Measurements from ENCODE around the gene RPL28. TPM values are rescaled to one million over a fixed set of nuclear protein-coding genes. Genes with fewer than 3 reads are reported as not detected.

The RPL28 gene
- total RNA-seq, 1 donor from 2014 or later, result 2,000 TPM

DNA sequence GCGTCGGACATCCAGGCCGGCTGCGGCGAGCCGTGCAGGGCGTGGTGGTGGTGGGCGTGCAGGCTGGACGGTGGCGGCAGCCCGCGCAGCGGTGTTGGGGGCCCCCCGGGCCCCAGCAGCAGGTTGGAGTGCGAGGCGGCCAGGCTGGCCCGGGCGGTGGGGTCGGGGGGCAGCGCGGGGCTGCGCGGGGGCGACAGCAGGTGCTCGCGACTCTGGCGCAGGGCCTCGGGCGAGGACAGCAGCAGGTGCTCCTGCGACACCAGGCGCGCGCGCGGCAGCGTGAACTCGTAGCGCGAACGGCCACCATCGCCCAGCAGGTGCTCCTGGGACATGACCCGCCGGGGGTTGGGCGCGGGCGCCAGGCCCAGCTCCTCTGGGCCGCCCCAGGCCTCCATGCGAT lies 47.6 kb downstream of the RPL28 start:
- no peaks in the 10 kb centered on the region for H3K36me3 Mint-ChIP-seq (ENCODE audit: unreplicated experiment)
- H3K27me3 Mint-ChIP-seq (ENCODE audit: unreplicated experiment), result peaks cover 3% of the 10 kb centered on the region
- H3K4me3 Mint-ChIP-seq (ENCODE audit: unreplicated experiment), result no peak overlapping the region
- TF ChIP-seq, protein P1, sequence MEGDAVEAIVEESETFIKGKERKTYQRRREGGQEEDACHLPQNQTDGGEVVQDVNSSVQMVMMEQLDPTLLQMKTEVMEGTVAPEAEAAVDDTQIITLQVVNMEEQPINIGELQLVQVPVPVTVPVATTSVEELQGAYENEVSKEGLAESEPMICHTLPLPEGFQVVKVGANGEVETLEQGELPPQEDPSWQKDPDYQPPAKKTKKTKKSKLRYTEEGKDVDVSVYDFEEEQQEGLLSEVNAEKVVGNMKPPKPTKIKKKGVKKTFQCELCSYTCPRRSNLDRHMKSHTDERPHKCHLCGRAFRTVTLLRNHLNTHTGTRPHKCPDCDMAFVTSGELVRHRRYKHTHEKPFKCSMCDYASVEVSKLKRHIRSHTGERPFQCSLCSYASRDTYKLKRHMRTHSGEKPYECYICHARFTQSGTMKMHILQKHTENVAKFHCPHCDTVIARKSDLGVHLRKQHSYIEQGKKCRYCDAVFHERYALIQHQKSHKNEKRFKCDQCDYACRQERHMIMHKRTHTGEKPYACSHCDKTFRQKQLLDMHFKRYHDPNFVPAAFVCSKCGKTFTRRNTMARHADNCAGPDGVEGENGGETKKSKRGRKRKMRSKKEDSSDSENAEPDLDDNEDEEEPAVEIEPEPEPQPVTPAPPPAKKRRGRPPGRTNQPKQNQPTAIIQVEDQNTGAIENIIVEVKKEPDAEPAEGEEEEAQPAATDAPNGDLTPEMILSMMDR (IDR thresholded peaks at IDR 0.05), result no peak
- no peak for DNase-seq (ENCODE audit: extremely low spot score, unreplicated experiment)
- H3K4me1 Mint-ChIP-seq (ENCODE audit: unreplicated experiment), result no peaks in the 10 kb centered on the region
- no peak overlapping the region for H3K27ac Mint-ChIP-seq (ENCODE audit: unreplicated experiment)
- H3K9me3 Mint-ChIP-seq (ENCODE audit: unreplicated experiment), result no peaks in the 10 kb centered on the region

- no peak for DNase-seq (ENCODE audit: extremely low spot score, unreplicated experiment)
- no peak overlapping the region for H3K27ac Mint-ChIP-seq (ENCODE audit: unreplicated experiment)
- no peaks in the 10 kb centered on the region for H3K4me1 Mint-ChIP-seq (ENCODE audit: unreplicated experiment)
- H3K4me3 Mint-ChIP-seq (ENCODE audit: unreplicated experiment), result no peak overlapping the region
- H3K9me3 Mint-ChIP-seq (ENCODE audit: unreplicated experiment), result no peaks in the 10 kb centered on the region
- TF ChIP-seq, protein P1 (IDR thresholded peaks at IDR 0.05), result no peak
- peaks cover 10% of the 10 kb centered on the region for H3K27me3 Mint-ChIP-seq (ENCODE audit: unreplicated experiment)
- H3K36me3 Mint-ChIP-seq (ENCODE audit: unreplicated experiment), result no peaks in the 10 kb centered on the region
These were observed 48.7 kb downstream of the RPL28 start for GRCh38 chr19:55434356-55434919.

- DNase-seq (ENCODE audit: extremely low spot score, unreplicated experiment), result no peak
- Mint-ChIP-seq H3K27ac (ENCODE audit: unreplicated experiment) (no peak overlapping the region), H3K36me3 (ENCODE audit: unreplicated experiment) (no peaks in the 10 kb centered on the region), H3K4me1 (ENCODE audit: unreplicated experiment) (no peaks in the 10 kb centered on the region), H3K27me3 (ENCODE audit: unreplicated experiment) (peaks cover 15% of the 10 kb centered on the region), H3K9me3 (ENCODE audit: unreplicated experiment) (no peaks in the 10 kb centered on the region), H3K4me3 (ENCODE audit: unreplicated experiment) (no peak overlapping the region)
- TF ChIP-seq, protein P1 (IDR thresholded peaks at IDR 0.05), result no peak
These were observed 49.3 kb downstream of the RPL28 start for GRCh38 chr19:55435020-55435419.

DNA sequence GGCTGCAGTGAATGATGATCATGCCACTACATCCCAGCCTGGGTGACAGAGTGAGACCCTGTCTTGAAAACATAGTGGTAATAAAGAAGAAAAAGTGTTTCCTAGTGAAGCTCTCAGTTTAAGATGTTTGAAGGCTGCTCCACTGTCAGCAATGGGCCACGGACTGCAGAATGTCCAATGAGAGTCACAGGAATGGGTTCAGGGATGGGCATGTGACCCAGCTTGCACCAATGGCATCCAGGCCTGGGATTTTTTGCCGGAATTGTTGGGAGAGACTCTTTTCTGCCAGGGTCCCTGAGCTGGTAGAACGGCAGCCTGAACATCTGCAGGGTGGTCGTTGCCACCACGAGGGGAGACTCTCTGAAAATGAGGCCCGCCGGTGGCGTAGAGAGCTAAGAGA lies 51.1 kb downstream of the RPL28 start:
- no peak for DNase-seq (ENCODE audit: extremely low spot score, unreplicated experiment)
- H3K4me3 Mint-ChIP-seq (ENCODE audit: unreplicated experiment), result no peak overlapping the region
- TF ChIP-seq, protein P1 (IDR thresholded peaks at IDR 0.05), result no peak
- peaks cover 2% of the 10 kb centered on the region for H3K36me3 Mint-ChIP-seq (ENCODE audit: unreplicated experiment)
- H3K27me3 Mint-ChIP-seq (ENCODE audit: unreplicated experiment), result peaks cover 30% of the 10 kb centered on the region
- peaks cover 8% of the 10 kb centered on the region for H3K4me1 Mint-ChIP-seq (ENCODE audit: unreplicated experiment)
- H3K27ac Mint-ChIP-seq (ENCODE audit: unreplicated experiment), result no peak overlapping the region
- no peaks in the 10 kb centered on the region for H3K9me3 Mint-ChIP-seq (ENCODE audit: unreplicated experiment)

GRCh38 chr19:55437410-55437809 lies 51.7 kb downstream of the RPL28 start:
- TF ChIP-seq, protein P1 (IDR thresholded peaks at IDR 0.05), result no peak
- H3K4me1 Mint-ChIP-seq (ENCODE audit: unreplicated experiment), result peaks cover 8% of the 10 kb centered on the region
- H3K4me3 Mint-ChIP-seq (ENCODE audit: unreplicated experiment), result no peak overlapping the region
- H3K9me3 Mint-ChIP-seq (ENCODE audit: unreplicated experiment), result no peaks in the 10 kb centered on the region
- peaks cover 32% of the 10 kb centered on the region for H3K27me3 Mint-ChIP-seq (ENCODE audit: unreplicated experiment)
- H3K27ac Mint-ChIP-seq (ENCODE audit: unreplicated experiment), result no peak overlapping the region
- DNase-seq (ENCODE audit: extremely low spot score, unreplicated experiment), result no peak
- peaks cover 2% of the 10 kb centered on the region for H3K36me3 Mint-ChIP-seq (ENCODE audit: unreplicated experiment)
